GM21825 (cell line): ENCODE measurements around the gene TBX19.

ENCODE experiments used
- ATAC-seq: cut with Tn5 transposase; IDR thresholded peaks from one replicate; pipeline ENCODE4 v1.9.1; 2021; ENCODE audit warnings: mild to moderate bottlenecking, moderate library complexity; ENCODE audit not compliant: unreplicated experiment

TBX19 gene

GRCh38 chr1:168279253-168279652, 1.4 kb upstream of the TBX19 start:
- no peak for ATAC-seq

GRCh38 chr1:168281603-168282325, 1.1 kb downstream of the TBX19 start:
- no peak for ATAC-seq

GRCh38 chr1:168285521-168285790, 4.8 kb downstream of the TBX19 start:
- no peak for ATAC-seq

DNA sequence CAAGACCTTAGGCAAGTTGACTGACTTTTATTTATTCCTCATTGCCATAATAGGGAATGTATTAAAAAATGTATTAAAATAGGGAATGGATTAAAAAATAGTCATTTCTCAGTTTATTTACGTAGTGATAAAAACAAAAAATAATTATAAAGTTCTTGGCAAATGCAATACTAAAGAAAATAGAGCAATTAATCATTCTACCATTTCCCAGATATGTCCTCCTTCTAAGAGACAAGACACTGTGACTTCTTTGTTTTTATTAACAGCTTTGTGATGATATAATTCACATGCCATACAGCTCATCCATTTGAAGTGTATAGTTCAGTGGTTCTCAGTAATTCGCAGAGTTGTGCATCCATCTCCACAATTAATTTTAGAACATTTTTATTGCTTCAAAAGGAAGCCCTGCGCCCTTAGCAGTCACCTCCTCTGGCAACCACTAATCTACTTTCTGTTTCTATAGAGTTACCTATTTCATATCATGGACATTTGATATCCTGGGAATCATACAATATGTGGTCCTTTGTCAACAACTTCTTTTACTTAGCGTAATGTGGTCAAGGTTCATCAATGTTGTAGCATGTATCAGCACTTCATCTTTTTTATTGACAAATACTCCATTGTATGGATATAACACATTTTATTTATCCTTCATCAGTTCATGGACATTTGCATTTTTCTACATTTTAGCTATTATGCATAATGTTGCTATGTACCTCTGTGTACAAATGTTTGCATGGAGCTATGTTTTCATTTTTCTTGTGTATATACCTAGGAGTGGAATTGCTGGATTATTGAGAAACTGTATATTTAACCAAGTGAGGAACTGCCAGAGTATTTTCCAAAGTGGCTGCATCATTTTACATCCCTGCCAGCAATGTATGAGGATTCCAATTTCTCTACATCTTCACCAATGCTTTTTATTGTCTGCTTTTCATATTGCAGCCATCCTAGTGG, 5.6 kb downstream of the TBX19 start:
- ATAC-seq = no peak

GRCh38 chr1:168287237-168287664, 6.6 kb downstream of the TBX19 start:
- ATAC-seq = no peak

DNA sequence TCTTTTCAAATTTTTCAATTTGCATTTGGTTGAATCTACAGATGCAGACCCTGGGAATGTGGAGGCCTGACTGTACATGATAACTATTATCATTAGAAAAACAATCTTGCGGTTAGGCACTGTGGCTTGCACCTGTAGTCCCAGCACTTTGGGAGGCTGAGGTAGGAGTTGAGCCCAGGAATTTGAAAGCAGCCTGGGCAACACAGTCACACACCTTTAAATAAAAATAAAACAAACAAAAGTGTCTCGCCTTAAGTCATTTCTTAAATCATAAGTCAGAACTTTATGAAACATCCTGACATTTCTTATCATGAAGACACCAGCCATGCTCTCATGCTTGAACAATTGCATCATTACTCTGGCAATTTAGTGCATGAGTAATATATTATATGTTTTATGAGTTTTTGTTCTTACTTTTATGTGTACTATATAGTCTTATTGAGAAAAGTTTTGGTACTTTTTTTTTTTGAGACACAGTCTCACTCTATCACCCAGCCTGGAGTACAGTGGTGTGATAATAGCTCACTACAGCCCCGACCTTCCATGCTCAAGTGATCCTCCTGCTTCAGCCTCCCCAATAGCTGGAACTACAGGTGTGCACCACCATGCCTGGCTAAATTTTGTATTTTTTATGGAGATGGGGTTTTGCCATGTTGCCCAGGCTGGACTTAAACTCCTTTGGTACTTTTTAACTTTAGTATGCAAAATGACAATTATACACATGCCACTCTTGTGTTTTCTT, 7.8 kb downstream of the TBX19 start:
- no peak for ATAC-seq

DNA sequence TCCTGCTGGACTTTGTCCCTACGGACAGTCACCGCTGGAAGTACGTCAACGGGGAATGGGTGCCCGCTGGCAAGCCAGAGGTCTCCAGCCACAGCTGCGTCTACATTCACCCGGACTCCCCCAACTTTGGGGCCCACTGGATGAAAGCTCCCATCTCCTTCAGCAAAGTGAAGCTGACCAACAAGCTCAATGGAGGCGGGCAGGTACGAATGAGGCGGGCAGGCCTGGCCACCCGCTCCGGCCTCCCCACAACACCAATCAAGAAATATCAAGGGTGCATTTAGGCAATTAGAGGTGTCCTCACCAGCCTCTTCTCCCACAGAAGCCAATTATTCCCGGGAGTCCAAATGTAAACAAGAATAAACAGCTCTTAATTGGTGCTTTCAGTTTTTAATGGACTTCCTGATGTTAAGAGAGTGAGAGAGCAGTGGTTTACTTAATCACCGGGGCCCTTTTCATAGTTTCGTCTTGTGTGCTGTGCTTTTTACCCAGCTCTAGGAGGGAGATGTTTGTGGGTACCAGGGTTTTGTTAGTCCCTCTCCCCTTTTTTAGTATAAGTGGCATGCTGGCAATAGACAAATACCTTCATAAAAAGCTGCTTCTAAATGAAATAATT, 10.7 kb downstream of the TBX19 start:
- ATAC-seq = no peak

GRCh38 chr1:168293356-168293755, 12.7 kb downstream of the TBX19 start:
- ATAC-seq = no peak

- no peak for ATAC-seq
Observed at GRCh38 chr1:168295411-168296114, 14.9 kb downstream of the TBX19 start.

- ATAC-seq = no peak
Observed at GRCh38 chr1:168297019-168297730, 16.5 kb downstream of the TBX19 start.

- ATAC-seq = no peak
Observed at GRCh38 chr1:168298446-168298845, 17.8 kb downstream of the TBX19 start.

DNA sequence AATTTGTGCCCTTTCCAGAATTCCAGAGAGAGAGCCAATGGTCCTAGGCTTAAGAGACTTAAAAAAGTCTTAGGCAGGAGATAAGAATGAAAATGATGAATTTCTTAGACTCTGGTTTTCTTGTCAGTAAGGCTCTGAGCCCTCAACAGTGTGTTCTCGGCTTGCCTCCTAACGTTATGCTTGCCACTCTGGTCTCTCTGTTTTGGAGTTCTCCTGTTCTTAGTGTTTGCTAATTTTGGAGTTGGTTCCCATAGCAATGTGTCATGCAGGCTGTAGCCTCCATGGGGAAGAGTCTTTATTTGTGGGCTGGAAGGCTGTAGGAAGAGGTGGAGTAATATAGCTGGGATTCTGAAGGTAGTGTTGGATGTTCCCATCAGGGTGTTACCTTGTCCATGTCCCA, 19.9 kb downstream of the TBX19 start:
- ATAC-seq = no peak

- ATAC-seq = no peak
Observed at GRCh38 chr1:168301664-168302320, 21.1 kb downstream of the TBX19 start.

DNA sequence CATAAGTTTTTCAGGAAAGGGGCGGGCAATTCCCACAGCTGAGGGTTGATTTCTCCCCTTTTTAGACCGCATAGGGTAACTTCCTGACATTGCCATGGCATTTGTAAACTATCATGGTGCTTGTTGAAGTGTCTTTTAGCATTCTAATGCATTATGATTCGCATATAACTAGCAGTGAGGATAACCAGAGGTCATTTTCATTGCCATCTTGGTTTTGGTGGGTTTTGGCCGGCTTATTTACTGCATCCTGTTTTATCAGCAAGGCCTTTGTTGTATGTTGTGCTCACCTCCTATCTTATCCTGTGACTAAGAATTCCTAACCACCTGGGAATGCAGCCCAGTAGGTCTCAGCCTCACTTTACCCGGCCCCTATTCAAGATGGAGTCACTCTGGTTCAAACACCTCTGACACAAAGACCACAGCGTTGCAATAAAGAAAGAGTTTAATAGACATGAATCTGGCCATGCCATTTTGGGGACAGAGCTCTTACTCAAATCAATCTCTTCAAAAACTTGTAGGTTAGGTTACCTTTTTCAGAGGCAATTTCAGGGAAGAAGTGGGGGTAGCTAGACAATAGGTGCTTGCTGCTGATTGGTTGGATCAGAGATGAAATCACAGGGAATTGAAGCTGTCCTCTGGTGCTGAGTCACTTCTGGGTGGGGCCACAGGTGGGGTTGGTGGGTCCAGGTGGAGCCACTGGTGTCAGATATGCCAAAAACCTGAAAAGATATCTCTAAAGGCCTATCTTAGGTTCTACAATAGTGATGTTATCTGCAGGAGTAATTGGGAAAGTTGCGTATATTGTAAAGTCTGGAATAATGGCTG, 23.3 kb downstream of the TBX19 start:
- no peak for ATAC-seq

DNA sequence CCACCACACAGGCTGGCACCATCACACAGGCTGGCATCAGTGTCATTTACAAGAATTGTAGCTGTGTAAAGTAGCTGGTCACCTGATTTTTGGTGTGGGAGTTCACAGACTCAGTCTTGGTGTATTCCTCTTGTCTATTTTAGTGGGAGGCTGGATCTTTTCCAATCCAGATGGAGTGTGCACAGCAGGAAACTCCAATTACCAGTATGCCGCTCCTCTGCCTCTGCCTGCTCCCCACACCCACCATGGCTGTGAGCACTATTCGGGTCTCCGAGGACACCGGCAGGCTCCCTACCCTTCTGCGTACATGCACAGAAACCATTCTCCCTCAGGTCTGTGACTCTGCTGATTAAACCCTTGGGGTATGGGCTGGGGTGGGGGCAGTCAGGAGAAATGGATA, 24.2 kb downstream of the TBX19 start:
- ATAC-seq = no peak

DNA sequence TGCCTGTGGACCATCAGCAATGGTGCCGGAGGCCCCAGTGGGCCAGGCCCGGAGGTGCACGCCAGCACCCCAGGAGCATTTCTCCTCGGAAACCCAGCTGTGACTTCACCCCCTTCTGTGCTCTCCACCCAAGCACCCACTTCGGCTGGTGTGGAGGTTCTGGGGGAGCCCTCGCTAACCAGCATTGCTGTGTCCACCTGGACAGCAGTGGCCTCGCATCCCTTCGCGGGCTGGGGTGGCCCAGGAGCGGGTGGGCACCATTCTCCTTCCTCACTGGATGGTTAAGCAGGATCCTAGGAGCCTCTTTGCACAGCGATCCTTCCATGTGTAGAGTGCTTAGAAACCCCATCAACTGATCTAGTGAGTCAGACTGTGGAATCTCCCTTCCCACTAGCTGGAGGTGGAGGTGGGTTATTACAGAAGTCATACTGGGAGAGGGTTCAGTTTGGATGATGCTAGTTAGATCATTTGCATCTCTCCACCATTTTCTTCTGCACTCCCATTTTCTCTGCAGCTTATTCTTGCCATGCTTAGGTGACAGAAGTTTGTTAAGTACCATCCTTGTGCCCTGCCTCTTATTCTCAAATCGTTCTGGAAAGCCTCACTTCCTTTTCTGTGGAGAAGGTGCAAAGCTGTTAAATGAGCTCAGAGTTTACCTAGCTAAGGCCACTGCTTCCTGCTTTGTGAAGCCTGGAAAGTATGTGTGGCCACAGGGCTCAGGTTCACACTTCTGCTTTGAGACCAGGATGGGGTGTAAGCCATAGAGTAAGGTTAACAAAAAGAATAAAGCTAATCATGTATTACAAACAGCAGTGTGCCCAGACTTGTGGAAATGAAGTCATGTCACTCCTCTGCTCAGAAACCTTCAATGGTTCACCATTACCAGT, 32.3 kb downstream of the TBX19 start:
- no peak for ATAC-seq

DNA sequence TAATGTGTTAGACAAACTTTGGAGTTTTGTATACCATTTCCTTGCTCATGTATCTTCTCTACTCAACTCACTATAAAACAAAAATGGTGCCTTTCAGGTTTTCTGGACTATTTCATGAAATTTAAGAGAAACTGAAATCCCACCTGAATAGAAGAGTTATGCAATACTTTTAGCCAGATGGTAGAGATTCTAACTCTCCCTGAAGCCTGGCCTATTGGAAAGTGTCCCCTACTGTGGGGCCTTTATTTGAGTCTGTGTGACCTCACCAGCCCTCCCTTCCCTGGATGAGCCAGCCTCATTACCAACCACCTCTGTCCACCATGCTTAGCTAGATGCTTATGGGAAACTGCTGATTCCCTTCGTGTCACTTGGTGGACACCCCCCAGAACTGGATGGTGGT, 35.5 kb downstream of the TBX19 start:
- ATAC-seq = no peak

GRCh38 chr1:168317309-168317708, 36.6 kb downstream of the TBX19 start:
- no peak for ATAC-seq
